HG03159 (cell line): Measurements from ENCODE around the gene KCNC3.
"Not testable (repeated sequence)": the region's sequence is repeated elsewhere in the genome, so short reads cannot be mapped to it uniquely, and the experiment has no call there.

ENCODE experiments used
- ATAC-seq: cut with Tn5 transposase; IDR thresholded peaks from one replicate; pipeline ENCODE4 v1.9.1; 2021; ENCODE audit warnings: mild to moderate bottlenecking, moderate library complexity; ENCODE audit not compliant: unreplicated experiment

KCNC3 gene

DNA sequence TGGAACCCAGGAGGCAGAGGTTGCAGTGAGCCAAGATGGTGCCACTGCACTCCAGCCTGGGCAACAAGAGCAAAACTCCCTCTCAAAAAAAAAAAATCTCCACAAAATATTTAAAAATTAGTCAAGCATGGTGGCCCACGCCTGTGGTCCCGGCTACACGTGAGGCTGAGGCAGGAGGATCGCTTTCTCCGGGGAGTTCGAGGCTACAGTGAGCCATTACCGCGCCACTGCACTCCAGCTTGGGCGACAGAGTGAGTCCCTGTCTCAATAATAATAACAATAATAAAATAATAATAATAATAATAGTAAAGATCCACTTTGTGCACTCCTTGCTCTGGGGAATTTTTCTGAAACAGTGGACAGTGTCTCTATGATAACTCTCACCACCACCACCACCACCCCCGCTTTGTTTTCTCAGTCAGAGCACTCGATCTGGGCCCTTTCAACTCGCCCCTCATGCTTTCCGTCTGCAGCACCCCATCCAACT lies 27.6 kb upstream of the KCNC3 start:
- ATAC-seq = no peak

DNA sequence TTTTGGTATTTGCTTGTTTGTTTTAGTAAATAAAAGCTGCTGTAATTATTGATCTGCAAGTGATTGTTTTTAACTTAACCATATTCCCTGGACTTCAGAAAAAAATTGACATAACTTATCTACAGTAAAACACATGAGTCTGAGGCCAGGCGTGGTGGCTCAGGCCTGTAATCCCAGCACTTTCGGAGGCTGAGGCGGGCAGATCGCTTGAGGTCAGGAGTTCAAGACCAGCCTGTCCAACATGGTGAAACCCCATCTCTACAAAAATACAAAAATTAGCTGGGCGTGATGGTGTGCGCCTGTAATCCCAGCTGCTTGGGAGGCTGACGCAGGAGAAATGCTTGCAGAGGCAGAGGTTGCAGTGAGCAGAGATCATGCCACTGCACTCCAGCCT lies 24.3 kb upstream of the KCNC3 start:
- not testable (repeated sequence) for ATAC-seq

DNA sequence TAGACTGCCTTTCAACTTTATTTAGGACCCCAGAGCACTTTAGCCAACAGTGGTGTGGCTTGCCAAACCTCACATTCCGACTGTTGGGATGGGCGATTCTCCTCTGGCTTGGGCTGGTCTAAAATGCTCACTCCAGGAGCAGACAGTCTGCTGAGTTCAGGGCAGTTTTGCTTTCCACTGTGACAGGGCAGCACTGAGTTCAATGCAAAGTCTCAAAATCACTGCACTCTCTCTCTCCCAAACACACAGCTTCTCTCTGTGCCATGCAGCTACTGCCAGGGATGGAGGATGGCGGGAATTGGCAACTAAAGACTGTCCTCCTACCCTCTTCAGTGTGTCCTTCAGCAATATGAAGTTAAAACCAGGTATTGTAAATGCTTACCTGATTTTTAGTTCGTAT lies 23.1 kb upstream of the KCNC3 start:
- ATAC-seq = no peak

DNA sequence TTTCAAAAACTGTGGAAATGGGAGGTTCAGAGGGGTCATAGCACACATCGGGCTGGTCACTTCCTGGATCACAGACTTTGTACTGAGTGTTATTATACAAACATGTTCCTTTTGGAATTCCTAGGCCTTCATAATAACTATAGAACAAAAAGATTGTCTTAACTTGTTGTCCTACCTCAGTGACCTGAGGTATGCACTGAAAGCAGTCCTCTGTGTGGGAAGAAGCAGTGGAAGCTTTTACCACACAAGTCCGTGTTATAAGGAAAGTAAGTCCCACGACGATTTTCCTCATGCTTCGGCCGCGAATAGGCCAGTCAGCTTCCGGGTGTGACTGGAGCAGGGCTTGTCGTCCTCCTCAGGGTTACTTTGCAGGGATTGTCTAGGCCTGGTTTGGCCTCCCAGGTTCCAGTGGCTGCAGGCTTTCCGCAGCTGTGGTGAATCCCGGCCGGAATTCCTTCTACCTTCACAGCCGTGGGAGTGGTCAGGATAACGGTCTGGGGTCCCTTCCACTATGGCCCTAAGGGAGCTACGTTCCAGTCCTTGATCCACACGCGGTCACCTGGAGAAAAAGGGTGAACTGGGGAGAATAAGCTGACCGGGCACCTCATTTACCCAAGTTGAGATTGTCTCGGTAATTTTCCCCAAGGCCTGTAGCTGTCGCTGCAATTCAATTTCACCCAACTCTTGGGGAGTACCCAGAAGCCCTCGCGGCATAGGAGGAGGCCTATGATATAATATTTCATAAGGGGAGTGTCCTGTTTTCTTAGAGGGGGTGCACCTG lies 20.3 kb upstream of the KCNC3 start:
- no peak for ATAC-seq

DNA sequence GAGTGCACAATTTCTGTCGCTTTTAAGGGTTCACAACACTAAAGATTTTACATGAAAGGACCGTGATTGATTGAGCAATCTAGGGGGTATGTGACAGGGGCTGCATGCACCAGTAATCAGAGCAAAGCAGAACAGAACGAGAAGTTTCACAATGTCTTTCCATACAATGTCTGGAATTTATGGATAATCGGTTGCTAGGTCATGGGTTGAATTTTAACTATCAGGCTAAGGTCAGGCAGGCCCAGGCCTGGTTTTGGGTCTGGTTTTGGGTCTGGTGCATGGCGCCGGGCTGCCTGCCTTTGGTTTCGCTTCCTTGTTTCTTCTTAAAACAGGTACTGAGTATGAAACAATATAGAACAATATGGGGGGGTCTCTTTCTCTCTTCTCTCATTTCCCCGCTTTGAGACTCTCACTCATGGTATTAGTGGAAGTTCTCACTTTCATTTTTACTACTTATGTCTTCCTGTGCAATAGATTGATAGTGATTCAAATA lies 18.0 kb upstream of the KCNC3 start:
- ATAC-seq = peak; percentile 55

DNA sequence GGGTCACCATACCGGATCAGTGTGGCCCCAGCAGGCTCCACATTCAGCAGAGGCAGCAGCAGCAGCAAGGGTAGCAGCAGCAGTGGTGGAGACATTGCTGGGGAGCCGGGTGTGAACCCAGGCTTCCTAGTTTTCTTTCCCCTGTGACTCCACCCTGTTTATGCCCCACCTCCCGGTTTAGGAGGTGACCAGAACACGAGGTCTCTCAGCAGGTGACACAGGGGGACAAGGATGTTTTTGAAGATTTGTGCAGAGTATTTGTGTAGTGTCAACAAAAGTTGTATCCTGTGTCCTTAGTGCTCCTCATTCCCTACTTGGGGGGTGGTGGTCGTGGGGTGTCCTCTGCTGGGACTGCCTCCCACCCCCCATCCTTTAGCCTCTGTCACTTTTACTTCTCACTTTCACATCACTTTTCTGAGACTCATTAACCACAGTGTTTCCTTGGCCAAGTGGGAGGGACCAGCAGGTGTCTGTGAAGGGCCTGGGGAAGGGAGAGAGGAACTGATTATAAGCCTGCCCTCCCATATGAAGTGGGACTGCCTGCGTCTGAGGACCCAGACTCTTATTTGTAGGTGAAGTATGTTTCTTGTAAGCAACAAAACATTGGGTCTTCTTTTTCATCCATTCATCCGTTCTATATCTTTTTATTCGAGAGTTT lies 15.6 kb upstream of the KCNC3 start:
- ATAC-seq = peak; percentile 46

DNA sequence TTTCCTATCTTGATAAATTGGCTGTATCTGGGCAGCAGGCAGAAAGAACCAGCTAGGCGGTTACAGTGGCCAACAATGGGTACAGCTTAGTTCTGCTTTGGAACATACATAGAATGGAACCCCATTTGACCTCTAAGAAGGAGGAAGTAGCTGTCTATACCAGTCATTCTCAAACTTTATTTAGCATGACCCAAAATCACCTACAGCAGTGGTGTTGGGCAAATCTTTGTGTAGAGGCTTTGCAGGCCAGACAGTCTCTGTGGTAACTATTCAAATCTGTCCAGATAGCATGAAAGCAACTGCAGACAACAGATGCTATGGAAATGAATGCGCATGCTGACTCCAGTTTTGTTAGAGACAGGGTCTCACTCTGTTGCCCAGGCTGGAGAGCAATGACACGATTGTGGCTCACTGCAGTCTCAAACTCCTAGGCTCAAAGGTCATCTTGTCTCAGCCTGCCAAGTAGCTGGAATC lies 12.0 kb upstream of the KCNC3 start:
- peak; percentile 42 for ATAC-seq

DNA sequence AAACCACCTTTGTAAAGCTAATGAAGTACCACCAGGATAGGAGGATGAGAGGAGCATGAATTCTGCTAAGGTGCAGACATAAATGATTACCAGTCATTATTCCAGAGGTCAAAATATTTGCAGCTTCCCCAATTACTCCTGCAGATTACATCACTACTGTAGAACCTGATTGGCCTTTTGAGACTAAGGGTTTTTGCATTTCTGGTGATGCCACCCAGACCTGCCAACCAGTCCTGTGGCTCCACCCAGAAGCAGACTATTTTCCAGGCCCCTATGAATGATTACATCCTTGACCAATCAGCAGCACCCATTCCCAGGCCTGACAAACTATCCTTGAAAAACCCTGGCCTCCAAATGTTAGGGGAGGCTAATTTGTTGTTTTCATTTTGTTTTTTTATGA lies 11.2 kb upstream of the KCNC3 start:
- no peak for ATAC-seq

DNA sequence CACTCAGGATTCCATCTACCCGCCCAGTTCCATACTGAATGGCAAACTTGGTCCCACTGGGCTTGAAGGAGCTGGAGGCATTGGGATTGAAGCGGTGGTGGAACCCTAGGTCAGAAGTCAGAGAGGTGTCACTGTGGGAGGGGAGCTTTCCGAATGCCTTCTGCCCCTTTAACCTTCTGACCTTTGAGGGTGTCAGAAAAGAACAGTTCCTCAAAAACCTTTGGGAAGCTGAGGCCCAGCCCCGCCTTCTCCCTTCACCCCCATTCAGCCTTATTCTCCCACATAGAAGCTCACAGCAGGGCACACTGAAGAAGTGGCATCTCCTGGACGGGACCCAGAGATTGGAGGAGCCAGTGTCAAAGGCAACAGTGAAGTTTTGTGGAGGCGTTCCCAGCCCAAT lies 7.9 kb upstream of the KCNC3 start:
- not testable (repeated sequence) for ATAC-seq

DNA sequence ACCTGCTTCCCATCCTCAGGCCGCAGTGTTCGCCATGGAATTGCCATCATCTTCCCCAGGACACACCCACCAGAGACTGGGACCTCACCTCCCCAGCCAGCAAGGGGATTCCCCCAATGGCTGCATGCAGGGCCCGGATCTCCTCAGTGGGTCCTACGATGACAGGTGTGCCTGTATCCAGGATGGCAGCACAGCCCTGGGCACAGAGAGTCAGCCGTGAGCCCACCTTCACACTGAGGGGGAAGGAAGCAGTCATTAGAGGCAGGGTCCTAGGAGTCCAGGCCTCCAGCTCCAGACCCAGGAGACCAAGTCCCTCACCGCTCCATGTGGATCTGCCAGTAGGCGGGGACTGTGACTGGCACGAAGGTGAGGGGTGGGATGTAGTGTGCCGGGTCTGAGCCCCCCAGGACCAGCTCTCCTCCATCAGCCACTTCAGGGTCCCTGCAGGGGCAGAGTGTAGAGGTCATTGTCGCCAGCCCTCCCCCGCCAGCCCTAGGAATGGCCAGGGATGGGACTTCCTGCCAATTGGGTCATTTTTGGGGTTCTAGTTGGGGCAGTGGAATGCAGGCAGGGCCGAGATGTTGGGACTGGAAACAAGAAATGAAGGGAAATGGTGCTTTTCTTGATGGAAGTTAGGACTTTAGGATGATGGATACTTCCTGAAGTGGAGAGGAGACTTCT lies 5.7 kb upstream of the KCNC3 start:
- ATAC-seq = no peak

DNA sequence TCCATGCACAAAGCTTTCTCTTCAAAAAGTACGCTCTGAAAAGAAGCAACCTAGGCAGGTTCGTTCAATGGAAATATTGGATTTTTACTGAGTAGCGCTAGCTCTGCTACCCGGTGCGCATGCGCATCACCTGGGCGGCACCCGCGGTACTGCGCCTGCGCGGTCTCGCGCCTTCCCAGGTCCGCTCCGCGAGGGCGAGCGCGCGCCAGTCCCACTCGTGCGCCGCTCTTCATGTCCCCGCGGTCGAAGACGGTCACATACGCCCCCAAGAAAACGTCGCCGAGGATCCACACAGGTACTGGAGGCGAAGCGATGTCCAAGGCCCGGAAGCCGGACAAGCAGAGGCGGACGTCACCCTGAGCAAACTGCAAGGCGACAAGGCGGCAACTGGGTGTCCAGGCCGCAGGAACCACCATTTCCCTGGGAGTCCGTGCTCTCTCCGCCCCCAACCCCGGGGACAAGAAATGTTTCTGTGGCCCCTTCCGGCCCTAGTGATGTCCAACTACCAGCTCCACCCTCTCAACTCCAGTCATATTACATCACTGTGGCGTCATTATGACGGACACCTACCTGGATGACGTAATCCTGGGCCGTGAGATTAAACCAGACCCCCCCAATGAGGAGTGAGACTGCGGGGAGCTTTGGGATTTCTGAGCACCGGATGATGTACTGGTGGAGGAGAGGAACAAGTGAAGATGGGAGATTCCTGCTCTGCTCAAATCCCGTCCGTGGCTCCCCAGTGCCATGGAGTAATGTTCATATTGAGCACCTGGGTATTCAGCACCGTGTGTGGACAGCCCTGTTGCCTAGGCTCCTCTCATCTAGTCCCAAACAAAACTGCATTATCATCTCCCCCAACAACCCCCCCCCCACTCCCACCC lies 4.8 kb upstream of the KCNC3 start:
- peak; percentile 15 for ATAC-seq

DNA sequence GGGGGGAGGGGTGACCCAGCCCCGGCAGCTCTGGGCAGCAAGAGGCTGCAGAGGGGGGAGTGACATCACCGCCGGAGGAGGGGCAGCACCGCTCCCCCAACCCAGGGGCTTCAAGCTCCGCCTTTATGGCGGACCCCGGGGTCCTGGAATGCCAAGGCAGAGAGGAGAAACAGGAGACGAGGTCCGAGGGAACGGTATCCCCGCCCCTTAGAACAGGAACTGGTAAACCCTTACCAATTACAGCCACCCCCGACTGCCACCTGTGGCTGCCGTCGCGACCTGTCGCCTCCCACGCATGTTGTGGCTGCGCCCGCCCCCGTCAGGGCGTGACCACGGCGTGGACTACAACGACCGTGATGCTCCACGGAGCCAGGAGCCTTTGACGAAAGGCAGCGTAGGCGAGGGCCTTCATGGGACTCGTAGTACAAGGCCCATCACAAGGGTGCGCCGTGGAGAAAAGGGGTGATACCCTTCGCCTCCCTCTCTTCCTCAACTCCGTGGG lies 4.1 kb upstream of the KCNC3 start:
- ATAC-seq = peak; percentile 43

DNA sequence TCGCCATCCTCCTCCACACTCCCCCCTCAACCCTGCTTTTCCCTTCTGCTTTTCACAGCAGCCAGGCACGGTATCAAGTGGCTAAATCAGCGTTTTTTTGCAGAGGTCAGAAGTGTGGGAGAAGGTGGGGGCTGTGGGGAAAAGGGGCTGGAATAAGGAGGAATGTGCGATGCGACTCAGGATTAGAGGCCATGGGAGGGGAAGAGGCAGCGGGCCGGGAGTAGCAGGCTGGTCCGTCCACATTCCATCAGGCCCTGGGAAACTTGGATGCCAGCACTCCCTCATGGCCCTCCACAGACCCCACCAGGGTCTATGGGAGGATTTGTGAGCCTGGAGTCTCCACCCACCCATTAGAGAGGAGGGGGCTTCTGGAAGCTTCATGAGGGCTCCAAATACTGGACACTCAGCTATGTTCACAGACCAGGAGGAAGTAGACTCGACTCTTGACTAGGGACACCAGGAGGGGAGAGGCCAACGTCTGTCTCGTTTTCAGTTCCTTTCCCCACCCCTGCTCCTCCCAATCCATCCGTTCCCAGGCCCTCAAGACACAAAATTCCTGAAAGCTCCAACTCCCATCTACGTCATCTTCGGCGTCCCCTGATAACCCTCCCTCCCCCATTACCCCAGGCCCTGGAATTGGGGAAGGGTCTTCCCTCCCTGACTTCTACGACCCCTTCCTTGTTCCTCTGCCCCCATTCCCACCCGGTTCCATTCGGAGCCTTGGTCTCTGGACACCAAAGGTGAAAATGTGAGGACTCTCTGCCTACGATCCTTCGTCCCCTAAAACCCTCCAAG lies 3.3 kb upstream of the KCNC3 start:
- no peak for ATAC-seq

DNA sequence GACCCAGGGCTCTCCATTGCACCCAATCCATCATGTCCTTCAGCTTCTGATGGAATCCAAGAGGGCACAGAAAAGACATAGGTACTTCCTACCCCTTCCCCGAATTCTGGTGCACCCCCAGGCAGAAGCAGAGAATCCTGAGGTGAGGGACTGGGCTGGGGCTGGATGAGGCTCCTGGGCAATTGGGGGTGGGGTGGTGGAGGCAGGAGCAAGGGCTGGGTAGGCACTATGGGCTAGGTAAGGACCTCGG lies 2.7 kb upstream of the KCNC3 start:
- ATAC-seq = no peak

DNA sequence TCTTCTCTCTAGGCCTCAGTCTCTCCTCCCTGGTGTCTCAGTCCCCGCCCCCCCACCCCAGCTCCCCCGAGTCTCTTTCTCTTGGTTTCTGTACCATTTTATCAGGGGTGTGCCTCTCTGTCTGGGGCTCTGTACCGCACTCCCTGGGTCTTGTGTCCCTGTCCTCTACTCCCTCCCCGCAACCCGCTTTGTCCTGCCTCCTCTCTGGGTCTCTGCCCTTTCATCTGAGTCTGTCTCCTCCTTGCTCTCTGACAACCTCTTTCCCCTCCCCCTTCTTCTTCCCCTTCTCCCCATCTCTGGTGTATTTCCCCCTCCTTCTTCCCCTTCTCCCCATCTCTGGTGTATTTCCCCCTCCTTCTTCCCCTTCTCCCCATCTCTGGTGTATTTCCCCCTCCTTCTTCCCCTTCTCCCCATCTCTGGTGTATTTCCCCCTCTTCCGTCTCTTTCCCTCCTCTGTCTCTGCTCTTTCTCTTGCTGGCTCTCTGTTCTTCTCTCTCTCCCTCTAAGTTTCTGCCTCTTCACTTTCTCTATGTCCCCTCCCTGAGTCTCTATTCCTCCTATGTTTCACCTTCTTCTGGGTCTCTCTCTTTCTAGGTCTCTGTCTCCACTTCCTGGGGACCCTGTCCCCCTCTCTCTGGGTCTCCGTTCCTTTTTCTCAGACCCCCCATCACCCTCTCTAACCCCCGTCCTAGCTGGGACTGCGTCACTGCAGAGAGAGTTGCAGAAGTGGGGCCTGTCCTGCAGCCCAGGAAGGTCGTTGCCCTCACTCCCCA lies 2.2 kb upstream of the KCNC3 start:
- ATAC-seq = no peak

DNA sequence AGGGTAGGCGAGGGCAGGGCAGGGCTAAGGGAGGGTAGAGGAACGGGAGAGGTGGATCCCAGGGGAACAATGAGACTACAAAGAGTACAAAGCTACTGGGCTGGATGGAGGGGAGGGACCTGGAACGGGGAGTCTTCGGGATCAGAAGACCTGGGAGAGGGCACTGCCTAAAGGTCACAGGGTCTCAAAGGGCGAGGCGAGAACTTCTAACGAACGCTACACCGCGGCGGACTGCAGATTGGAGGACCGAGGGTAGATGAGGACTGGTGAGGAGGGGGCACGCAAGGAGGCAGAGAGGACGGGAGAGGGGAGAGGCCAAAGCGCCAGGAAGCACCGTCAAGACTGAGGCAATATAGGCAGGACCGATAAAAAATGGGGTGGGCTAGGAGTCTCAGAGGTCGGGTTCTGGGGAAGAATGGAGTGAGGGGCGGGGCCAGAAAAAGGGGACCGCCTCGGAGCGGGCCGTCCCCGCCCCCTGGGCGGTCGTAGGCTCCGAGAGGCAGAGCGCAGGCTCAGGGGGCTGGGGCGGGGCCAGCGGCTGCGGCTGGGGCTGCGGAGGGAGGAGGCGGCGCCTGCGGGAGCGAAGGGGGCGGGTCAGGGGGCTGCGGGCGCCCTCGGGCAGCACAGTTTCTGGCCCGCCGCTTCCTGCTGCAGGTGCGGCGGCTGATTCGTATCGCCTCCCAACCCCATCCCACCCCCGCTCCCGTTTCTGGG lies 1.3 kb upstream of the KCNC3 start:
- ATAC-seq = no peak

DNA sequence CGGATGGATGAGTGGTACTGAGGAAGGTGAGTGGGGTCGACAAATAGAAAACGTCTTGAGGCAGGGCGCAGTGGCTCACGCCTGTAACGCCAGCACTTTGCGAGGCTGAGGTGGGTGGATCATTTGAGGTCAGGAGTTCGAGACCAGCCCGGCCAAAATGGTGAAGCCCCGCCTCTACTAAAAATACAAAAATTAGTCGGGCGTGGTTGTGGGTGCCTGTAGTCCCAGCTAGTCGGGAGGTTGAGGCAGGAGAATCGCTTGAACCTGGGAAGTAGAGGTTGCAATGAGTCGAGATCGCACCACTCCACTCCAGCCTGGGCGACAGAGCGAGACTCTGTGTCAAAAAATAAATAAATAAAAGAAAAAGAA lies 733 bp upstream of the KCNC3 start:
- not testable (repeated sequence) for ATAC-seq

DNA sequence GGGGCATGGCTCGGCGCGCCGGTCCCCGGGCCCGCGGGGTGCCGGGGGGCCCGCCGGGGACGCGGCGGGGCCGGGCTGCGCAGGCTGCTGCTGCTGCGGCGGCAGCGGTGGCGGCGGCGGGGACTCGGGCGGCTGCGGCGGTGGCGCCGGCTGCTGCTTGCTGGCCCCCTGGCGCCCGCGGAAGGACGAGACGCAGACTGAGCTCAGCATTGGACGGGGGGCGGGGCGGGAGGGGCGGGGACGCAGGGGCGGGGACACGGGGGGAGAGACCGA lies 368 bp downstream of the KCNC3 start:
- ATAC-seq = peak; percentile 12
